Measurements from ENCODE around the gene RNF215. TPM values are rescaled to one million over a fixed set of nuclear protein-coding genes. Genes with fewer than 3 reads are reported as not detected.

The RNF215 gene
- total RNA-seq, 1 donor from 2014 or later, result 24.5 TPM

DNA sequence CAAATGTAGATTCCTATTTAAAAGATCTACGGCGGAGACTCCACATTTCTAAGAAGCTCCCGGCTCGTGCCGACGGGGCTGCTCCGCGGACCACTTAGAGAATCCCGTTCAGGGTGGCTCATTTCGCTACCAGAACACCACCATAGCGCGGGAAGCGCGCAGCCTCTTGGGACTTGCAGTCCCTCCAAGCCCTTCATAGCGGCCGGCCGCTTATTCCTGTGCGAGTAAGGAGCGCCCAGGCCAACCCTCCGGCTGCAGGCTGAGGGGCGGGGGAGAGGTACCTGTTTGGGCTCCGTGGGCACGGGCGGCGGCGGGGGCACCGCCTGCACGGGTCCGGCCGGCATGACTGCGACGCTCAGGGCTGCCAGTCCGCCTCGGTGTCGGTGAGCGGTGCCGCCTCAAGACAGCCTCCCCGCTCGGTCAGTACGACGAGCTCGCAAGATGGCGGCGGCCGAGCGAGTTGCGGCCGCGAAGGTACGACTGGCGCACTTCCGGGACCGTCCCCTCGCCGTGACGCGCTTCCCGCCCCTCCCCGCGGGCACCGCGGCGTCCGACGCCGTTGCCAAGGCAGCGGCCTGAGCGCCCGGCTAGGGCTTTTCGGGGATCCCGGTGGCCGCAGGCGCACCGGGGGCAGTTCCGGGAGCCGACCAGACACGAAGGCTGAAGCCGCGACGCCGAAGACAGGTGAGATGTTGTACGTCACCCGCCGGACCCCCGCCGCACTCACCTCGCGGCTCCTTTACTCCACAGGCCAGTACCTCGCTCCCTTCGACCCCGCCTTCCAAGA lies 30.6 kb downstream of the RNF215 start, which contains the start of the genes CCDC157 and SF3A1:
CCDC157 (plus strand) TSS at position 559 of the 787 bp plus-strand sequence. CDS start 8,994 bp downstream, outside the sequence.
SF3A1 (minus strand) TSS at position 446 of the 787 bp plus-strand sequence; CDS start at position 344, 102 bp downstream.
- Mint-ChIP-seq H3K36me3 (ENCODE audit: low read depth, unreplicated experiment) (peaks cover 16% of the 10 kb centered on the region), H3K9me3 (ENCODE audit: unreplicated experiment) (no peaks in the 10 kb centered on the region), H3K4me1 (ENCODE audit: low read depth, unreplicated experiment) (peaks cover 23% of the 10 kb centered on the region), H3K4me3 (ENCODE audit: unreplicated experiment) (peak within 1 kb of the TSS; percentile 96), H3K27ac (ENCODE audit: unreplicated experiment) (peak within 1 kb of the TSS; percentile 95), H3K27me3 (ENCODE audit: low read depth, unreplicated experiment) (no peaks in the 10 kb centered on the region)
- H3K79me2 ChIP-seq (ENCODE audit: insufficient read depth, low read length), result peaks cover 48% of the 10 kb centered on the region
- TF ChIP-seq EZH2 (IDR thresholded peaks at IDR 0.05; ENCODE audit: insufficient read depth, low read length), result no peak
- TF ChIP-seq, protein P1, sequence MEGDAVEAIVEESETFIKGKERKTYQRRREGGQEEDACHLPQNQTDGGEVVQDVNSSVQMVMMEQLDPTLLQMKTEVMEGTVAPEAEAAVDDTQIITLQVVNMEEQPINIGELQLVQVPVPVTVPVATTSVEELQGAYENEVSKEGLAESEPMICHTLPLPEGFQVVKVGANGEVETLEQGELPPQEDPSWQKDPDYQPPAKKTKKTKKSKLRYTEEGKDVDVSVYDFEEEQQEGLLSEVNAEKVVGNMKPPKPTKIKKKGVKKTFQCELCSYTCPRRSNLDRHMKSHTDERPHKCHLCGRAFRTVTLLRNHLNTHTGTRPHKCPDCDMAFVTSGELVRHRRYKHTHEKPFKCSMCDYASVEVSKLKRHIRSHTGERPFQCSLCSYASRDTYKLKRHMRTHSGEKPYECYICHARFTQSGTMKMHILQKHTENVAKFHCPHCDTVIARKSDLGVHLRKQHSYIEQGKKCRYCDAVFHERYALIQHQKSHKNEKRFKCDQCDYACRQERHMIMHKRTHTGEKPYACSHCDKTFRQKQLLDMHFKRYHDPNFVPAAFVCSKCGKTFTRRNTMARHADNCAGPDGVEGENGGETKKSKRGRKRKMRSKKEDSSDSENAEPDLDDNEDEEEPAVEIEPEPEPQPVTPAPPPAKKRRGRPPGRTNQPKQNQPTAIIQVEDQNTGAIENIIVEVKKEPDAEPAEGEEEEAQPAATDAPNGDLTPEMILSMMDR (IDR thresholded peaks at IDR 0.05; ENCODE audit: insufficient read depth, low read depth, low read length), result no peak
- H3K36me3 ChIP-seq (ENCODE audit: insufficient read depth, low read length), result peaks cover 15% of the 10 kb centered on the region
- no peaks in the 10 kb centered on the region for H3K9me3 ChIP-seq (ENCODE audit: insufficient read depth, low read depth, low read length)
- FAIRE-seq, result no peak
- H3K27me3 ChIP-seq (ENCODE audit: insufficient read depth, low read length), result no peaks in the 10 kb centered on the region
- H3K4me1 ChIP-seq (ENCODE audit: insufficient read depth, low read length), result peaks cover 20% of the 10 kb centered on the region
- H4K20me1 ChIP-seq (ENCODE audit: insufficient read depth, low read length), result peaks cover 45% of the 10 kb centered on the region
- peak within 1 kb of the TSS; percentile 98 for H3K4me3 ChIP-seq (ENCODE audit: insufficient read depth, low read depth, low read length)
- peak; percentile 83 for DNase-seq (ENCODE audit: low read depth)
- peak within 1 kb of the TSS; percentile 88 for H2AFZ ChIP-seq (ENCODE audit: low read depth, low read length)
- peak within 1 kb of the TSS; percentile 98 for H3K27ac ChIP-seq (ENCODE audit: low read depth, low read length)
- H3K9ac ChIP-seq (ENCODE audit: low read length), result peak within 1 kb of the TSS; percentile 92
- H3K4me2 ChIP-seq (ENCODE audit: low read length), result peak within 1 kb of the TSS; percentile 97

DNA sequence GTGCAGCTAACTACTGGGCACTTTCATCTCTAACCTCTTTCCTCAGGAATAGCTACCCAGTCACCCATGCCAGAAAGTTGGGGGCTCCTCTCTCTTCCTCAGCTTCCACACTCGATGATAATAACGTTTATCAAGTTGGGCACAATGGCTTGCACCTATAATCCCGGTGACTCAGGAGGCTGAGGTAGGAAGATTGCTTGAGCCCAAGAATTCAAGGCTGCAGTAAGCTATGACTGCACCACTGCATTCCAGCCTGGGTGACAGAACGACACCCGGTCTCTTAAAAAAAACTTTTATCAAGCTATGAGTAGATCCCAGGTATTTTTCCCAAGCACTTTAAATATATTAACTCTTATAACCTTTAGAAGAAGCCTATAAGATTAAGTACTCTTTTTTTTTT lies 32.6 kb downstream of the RNF215 start:
- Histone ChIP-seq H4K20me1 (ENCODE audit: insufficient read depth, low read length) (peaks cover 62% of the 10 kb centered on the region), H3K9me3 (ENCODE audit: insufficient read depth, low read depth, low read length) (no peaks in the 10 kb centered on the region), H3K27ac (ENCODE audit: low read depth, low read length) (no peak overlapping the region), H3K27me3 (ENCODE audit: insufficient read depth, low read length) (no peaks in the 10 kb centered on the region), H3K4me2 (ENCODE audit: low read length) (peak overlapping the region; percentile 97), H2AFZ (ENCODE audit: low read depth, low read length) (no peak overlapping the region), H3K4me1 (ENCODE audit: insufficient read depth, low read length) (peaks cover 20% of the 10 kb centered on the region), H3K4me3 (ENCODE audit: insufficient read depth, low read depth, low read length) (peak overlapping the region; percentile 98), H3K79me2 (ENCODE audit: insufficient read depth, low read length) (peaks cover 67% of the 10 kb centered on the region), H3K9ac (ENCODE audit: low read length) (peak overlapping the region; percentile 48), H3K36me3 (ENCODE audit: insufficient read depth, low read length) (peaks cover 30% of the 10 kb centered on the region)
- Mint-ChIP-seq H3K27me3 (ENCODE audit: low read depth, unreplicated experiment) (no peaks in the 10 kb centered on the region), H3K36me3 (ENCODE audit: low read depth, unreplicated experiment) (peaks cover 17% of the 10 kb centered on the region), H3K9me3 (ENCODE audit: unreplicated experiment) (no peaks in the 10 kb centered on the region), H3K4me3 (ENCODE audit: unreplicated experiment) (peak overlapping the region; percentile 96), H3K27ac (ENCODE audit: unreplicated experiment) (peak overlapping the region; percentile 18), H3K4me1 (ENCODE audit: low read depth, unreplicated experiment) (peaks cover 23% of the 10 kb centered on the region)
- TF ChIP-seq EZH2 (IDR thresholded peaks at IDR 0.05; ENCODE audit: insufficient read depth, low read length), result no peak
- TF ChIP-seq, protein P1 (IDR thresholded peaks at IDR 0.05; ENCODE audit: insufficient read depth, low read depth, low read length), result no peak
- DNase-seq (ENCODE audit: low read depth) (no peak), FAIRE-seq (no peak)
